HG03378 (cell line): ENCODE results near the gene KRTAP10-12.

Experiments used
- ATAC-seq: cut with Tn5 transposase; IDR thresholded peaks from one replicate; pipeline ENCODE4 v1.9.1; 2021; ENCODE audit warnings: mild to moderate bottlenecking, moderate library complexity; ENCODE audit not compliant: unreplicated experiment

Gene KRTAP10-12

DNA sequence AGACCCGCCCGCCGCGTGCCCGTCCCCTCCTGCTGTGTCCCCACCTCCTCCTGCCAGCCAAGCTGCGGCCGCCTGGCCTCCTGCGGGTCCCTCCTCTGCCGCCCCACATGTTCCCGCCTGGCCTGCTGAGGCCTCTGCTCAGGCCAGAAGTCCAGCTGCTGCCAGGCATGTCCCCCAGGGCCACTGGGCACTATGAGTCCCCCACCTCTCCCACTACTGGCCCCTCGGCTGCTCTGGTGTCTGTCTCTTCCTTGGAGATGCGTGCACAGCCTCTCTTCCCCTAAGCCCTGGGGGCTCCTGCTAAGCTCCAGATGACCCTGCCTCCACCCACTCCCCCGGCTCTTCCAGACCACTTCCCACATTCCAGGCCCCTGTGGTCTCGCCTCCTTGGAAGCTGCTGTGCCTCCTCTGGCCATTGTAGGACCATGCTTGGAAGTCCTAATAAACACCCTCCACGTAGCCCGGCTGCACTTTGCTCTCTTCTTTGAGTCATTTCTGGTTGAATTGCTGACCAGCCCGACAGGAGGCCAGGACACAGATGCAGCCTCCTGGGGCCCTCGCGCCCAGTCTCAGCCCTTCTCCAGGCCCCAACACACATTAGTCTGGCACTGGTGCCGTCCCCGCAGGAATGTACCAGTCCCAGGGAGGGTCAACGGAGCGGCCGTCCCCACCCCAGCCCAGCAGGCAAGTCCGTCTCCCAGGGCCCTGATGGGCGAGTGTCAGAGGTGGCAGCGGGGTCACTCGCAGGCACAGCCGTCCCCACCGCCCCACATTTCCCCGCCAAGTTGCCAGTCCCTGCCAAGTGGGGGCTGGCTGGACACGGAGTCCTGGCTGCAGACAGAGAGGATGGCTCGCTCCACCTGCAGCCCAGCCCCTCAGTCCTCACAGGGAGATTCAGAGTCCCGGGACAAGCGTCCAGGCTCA is 1.1 kb downstream of the KRTAP10-12 start:
- no peak for ATAC-seq

- no peak for ATAC-seq
Observed at GRCh38 chr21:44699502-44700001, 2.6 kb downstream of the KRTAP10-12 start.

DNA sequence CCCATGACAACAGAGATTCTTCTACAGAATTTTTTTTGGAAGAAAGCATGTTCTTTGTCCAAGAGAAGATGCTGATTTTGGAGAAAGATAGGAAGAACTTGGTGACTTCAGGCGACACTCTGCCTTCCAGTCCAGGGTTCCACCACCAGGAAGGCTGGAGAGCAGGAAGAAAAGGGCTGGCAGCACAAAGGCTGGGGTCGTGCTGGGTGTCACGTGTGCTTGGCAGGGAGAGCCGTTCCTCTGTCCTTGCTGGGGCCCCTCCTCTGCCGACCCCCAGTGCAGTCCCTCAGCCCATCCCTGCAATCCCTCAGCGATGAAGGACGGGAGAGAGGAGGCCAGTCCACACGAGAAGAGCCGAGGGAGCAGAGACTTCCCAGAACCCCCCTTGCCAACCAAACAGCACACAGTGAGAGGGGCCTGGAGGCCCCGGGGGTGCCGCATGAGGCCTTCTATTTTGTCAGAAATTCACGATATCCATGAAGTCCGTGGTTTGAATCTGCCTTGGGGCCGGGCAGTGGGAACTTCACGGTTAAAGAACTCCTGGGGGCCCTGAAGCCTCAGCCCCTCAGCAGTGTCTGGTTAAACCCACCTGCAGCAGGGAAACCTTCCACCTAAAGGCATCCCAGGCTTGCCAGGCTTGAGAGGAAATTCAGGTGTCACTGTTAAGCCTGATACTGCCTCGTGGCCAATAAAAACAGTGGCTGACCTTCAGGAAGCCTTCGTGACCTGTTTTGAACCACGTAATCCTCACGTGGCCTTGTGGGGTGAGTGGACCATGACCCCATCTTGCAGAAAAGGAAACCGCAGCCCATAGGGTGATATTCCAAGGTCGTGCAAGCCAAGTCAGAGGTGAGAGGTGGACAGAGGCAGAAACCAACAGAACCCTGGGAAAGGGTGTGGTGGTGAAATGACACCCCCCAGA is 3.4 kb downstream of the KRTAP10-12 start:
- no peak for ATAC-seq

- ATAC-seq: no peak
Observed at GRCh38 chr21:44701023-44701400, 4.0 kb downstream of the KRTAP10-12 start.

- ATAC-seq: no peak
Observed at GRCh38 chr21:44701541-44701940, 4.6 kb downstream of the KRTAP10-12 start.

GRCh38 chr21:44702111-44702972 is 5.4 kb downstream of the KRTAP10-12 start:
- no peak for ATAC-seq

- ATAC-seq: no peak
Observed at GRCh38 chr21:44702973-44703730, 6.2 kb downstream of the KRTAP10-12 start.

GRCh38 chr21:44703731-44704635 is 7.0 kb downstream of the KRTAP10-12 start:
- ATAC-seq: no peak

DNA sequence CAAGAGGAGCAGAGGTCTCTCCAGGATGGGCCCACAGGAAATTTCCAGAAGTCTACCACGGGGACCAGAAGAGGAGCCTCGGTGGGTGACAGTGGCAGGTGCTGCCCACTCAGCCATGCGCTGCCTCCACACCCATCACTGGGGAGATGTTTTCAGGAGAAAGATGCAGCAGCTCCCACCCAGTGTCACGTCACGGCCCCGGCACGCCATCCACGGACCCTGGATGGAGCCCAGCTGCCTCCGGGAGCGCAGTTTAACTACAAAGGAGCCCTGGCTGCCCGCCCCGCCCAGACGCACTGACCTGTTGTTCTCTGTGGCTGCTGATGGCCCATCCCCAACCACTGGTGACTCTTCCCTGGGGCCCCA is 7.6 kb downstream of the KRTAP10-12 start:
- ATAC-seq: no peak

GRCh38 chr21:44706026-44706705 is 9.2 kb downstream of the KRTAP10-12 start:
- no peak for ATAC-seq

DNA sequence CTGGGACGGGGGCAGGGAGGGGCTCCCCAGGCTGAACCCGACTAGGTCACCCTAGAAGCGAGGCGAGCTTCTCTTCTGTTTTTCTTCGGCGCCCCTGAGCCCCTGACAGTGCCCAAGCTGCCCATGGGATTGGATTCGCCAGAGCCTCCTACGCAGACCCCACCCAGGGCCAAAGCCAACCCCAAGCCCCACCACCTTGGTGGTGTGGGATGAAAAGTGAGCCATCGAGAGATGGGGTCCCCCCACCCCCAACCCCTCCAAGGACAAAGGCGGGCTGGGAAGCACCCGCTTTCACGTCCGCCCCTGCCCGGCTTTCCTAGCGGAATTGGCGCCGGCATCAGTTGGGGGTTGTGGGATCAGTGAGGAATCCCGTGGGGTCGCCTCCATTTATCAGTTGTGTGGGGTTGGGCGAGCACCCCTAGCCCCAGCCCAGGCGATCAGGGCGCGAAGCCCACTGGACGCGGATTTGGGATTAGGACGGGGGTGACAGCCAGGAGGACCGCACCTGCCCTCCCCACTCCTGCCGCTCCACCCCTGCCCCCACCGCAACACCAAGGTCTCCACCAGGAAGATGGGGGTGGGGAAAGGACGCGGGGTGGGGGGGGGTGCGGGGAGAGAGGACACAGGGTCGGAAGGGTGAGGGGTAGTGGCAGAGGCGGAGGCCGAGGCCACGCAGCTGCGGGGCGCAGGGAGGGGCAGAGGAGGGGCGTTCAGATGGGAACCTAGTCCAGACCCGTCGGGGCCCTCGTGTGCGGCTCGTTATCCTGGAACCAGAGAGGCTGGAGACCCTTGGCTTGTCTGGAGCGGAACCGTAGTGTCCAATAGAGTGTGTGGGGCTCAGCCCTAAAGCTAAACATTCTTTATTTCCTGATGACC is 10.0 kb downstream of the KRTAP10-12 start:
- ATAC-seq: no peak

DNA sequence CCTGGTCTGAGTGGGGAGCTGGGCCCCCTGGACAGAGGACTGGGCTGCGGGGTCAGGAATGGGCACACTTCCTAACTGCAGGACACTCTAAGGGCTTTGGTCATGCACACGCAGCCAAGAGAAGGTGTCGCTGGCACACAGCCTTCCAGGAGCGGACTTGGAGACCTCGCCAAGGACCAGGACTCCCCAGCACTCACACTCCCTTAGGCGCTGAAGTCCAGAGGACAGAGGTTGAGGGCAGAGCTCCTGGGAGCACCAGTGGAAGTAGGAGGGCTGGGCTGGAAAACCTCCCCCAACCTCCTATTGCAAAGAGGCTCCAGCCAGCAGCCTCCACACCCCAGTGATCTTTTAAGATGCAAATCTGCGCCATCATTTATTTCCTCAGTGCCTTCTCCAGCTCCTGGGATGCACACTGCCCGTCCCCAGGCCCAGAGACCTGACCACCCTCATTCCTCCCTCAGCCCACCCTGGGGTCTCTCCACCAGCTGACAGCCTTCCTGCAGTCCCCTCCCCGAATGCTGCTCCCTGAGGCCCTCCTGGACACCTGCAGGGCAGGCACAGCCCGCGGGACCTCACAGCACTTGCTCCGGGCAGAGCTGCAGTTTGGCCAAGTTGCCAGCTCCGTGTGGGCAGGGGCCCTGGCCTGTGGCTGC is 11.4 kb downstream of the KRTAP10-12 start:
- ATAC-seq: no peak

DNA sequence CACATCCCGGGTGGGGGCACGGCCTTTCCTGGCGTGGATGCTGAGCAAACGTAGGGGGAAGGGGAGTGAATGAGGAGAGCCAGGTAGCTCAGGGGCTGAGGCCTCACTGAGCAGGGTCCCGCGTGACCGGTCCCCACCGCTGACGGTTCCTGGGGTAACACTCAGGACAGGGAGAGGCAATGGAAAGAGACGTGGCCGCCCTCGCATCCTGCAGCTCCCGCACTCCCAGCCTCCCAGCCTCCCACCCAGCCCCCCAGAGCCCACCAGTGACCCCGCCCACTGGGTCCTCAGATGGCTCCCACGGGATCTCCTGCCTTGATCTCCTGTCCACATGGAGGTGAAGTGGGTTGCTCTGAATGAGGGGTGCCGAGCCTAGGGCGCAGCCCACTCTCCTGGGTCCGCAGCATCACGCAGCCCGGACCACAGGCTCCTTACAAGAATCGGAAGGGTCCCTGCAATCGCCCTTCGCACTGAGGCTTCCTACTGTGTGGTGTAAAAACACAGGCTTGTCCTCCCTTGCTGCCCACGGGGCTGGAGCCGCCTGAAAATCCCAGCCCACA is 12.0 kb downstream of the KRTAP10-12 start:
- no peak for ATAC-seq

DNA sequence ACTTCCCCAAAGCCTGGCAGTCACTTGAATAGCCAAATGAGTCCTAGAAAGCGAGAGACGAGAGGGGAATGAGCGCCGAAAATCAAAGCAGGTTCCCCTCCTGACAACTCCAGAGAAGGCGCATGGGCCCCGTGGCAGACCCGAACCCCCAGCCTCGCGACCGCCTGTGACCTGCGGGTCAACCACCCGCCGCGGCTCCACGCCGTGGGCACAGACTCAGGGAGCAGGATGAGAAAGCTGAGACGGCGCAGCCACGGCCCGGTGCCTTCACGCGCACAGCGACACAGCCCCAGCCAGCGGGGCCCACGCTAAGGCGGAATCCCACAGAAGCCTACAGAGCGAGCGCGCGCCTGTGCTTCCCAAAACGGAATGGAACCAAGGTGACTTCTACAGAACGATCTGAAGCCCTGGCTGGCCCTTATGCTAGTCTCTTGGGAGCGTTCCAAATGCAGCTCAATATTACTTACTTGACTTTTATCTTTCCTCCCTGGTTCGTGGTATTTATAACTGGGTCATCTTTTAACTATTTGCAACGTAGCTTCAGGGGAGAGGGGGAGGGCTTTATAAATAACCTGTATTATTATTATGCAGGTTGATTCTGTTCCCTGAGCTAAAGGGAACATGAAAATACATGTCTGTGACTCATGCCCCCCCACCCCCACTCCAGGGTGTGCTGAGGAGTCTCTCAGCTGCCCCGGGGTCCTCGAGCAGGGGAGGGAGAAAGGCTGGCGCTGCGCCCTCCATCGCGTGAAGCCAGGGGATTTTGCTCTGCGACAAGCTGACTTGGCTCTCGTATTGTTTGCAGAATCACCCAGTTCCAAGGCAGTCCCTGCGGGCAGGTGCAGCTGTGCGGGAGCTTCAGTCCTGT is 12.7 kb downstream of the KRTAP10-12 start:
- ATAC-seq: no peak

DNA sequence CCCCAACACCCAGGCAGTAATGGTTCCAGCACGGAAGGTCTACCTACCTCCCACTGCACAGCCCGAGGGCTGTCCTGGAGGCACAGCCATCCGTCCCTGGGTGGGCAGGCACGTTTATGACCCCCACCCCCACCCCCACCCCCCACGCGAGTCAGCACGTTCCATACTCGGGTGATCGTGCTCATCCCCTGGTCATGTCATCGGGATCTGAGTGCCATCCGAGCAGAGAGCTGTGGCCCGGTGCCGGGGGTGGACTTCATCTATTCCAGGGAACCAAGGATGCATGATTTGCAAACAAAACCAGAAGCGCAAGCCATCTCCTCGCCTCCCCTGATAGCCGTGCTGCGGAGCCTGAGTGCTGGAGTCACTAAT is 13.3 kb downstream of the KRTAP10-12 start:
- ATAC-seq: no peak
